Measurements from ENCODE around the gene SERPINA10. TPM values are rescaled to one million over a fixed set of nuclear protein-coding genes. Genes with fewer than 3 reads are reported as not detected.

Gene SERPINA10
- total RNA-seq, 4 donors from 2014 or later, result not detected

GRCh38 chr14:94330432-94330831 is 37.4 kb upstream of the SERPINA10 start:
- Histone ChIP-seq H3K4me3 (no peak overlapping the region), H3K9me3 (no peaks in the 10 kb centered on the region), H3K36me3 (no peaks in the 10 kb centered on the region), H3K4me1 (no peaks in the 10 kb centered on the region), H3K27me3 (no peaks in the 10 kb centered on the region), H3K27ac (no peak overlapping the region)
- no peak for DNase-seq (ENCODE audit: low spot score in 2 of 2)
- no peak for TF ChIP-seq EP300 (IDR thresholded peaks at IDR 0.05)
- WGBS, 2 donors, result 77 to 100% methylated on average over 3 of the region's 3 CpGs

DNA sequence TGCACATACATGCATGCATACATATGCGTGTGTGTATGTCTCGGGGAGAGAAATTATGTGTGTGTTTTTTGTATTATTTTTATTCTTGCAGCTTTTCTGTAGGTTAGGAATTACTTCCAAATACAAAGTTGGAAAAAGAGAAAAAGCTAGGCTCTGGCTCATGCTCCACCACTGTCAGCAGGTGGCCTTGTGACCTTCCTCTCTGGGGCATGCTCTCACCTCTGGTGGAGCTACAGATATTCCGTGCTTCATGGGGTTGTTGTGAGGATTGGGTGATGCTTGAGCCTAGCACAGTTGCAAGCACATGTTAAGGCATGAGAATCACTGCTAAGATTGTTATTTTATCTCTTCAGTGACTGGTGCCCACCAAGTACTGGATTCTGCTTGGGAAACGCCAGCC is 36.8 kb upstream of the SERPINA10 start:
- no peaks in the 10 kb centered on the region for H3K27me3 ChIP-seq
- no peaks in the 10 kb centered on the region for H3K9me3 ChIP-seq
- no peak overlapping the region for H3K4me3 ChIP-seq
- no peaks in the 10 kb centered on the region for H3K36me3 ChIP-seq
- TF ChIP-seq CTCF (IDR thresholded peaks at IDR 0.05) (no peak), POLR2A (IDR thresholded peaks at IDR 0.05) (no peak), EP300 (IDR thresholded peaks at IDR 0.05) (no peak)
- no peak overlapping the region for H3K27ac ChIP-seq
- no peaks in the 10 kb centered on the region for H3K4me1 ChIP-seq
- 88 to 91% methylated on average over 4 of the region's 4 CpGs for WGBS, 2 donors
- no peak for DNase-seq (ENCODE audit: low spot score in 2 of 2)

- Histone ChIP-seq H3K27me3 (no peaks in the 10 kb centered on the region), H3K4me1 (no peaks in the 10 kb centered on the region), H3K4me3 (no peak overlapping the region), H3K27ac (no peak overlapping the region), H3K9me3 (no peaks in the 10 kb centered on the region), H3K36me3 (no peaks in the 10 kb centered on the region)
- TF ChIP-seq EP300 (IDR thresholded peaks at IDR 0.05) (no peak), POLR2A (IDR thresholded peaks at IDR 0.05) (no peak), CTCF (IDR thresholded peaks at IDR 0.05) (no peak)
- WGBS, 2 donors, result 88 to 89% methylated on average over 2 of the region's 2 CpGs
- no peak for DNase-seq (ENCODE audit: low spot score in 2 of 2)
Measured at GRCh38 chr14:94328196-94328595, 35.1 kb upstream of the SERPINA10 start.

- peaks cover 0 to 7% (median 0%) of the 10 kb centered on the region in 4 donors for H3K9me3 ChIP-seq
- no peak within 1 kb of the TSS for H3K4me3 ChIP-seq
- 65 to 67% methylated on average over 15 of the region's 15 CpGs for WGBS, 2 donors
- no peaks in the 10 kb centered on the region for H3K36me3 ChIP-seq
- no peaks in the 10 kb centered on the region for H3K27me3 ChIP-seq
- no peak within 1 kb of the TSS for H3K27ac ChIP-seq
- H3K4me1 ChIP-seq, result no peaks in the 10 kb centered on the region
- DNase-seq (ENCODE audit: low spot score in 2 of 2), result no peak
- TF ChIP-seq EP300 (IDR thresholded peaks at IDR 0.05) (no peak), POLR2A (IDR thresholded peaks at IDR 0.05) (no peak), CTCF (IDR thresholded peaks at IDR 0.05) (no peak)
Measured at GRCh38 chr14:94322648-94323570, 29.8 kb upstream of the SERPINA10 start, which contains the start of gene SERPINA6. Gene SERPINA6, minus strand, starts transcription at chr14:94323336. Its CDS starts 8,688 bp downstream, at chr14:94314648.

- 83 to 84% methylated on average over 5 of the region's 5 CpGs for WGBS, 2 donors
- Histone ChIP-seq H3K36me3 (no peaks in the 10 kb centered on the region), H3K27ac (no peak overlapping the region), H3K9me3 (peaks cover 0 to 10% (median 0%) of the 10 kb centered on the region in 4 donors), H3K4me1 (no peaks in the 10 kb centered on the region), H3K4me3 (no peak overlapping the region), H3K27me3 (no peaks in the 10 kb centered on the region)
- DNase-seq (ENCODE audit: low spot score in 2 of 2), result no peak
- TF ChIP-seq CTCF (IDR thresholded peaks at IDR 0.05), result no peak
- TF ChIP-seq EP300 (IDR thresholded peaks at IDR 0.05), result no peak
- no peak for TF ChIP-seq POLR2A (IDR thresholded peaks at IDR 0.05)
Measured at GRCh38 chr14:94321421-94322271, 28.6 kb upstream of the SERPINA10 start.

All from tibial nerve (tissue), 4 donors.